ENCODE measurements around the gene SERPINB2. TPM values are rescaled to one million over a fixed set of nuclear protein-coding genes. Genes with fewer than 3 reads are reported as not detected.

Gene SERPINB2
- total RNA-seq, 1 experiment from 2014 or later: not detected

GRCh38 chr18:63909870-63910269, 22.4 kb downstream of the SERPINB2 start (continued):
- no peak for TF ChIP-seq SRF (IDR thresholded peaks at IDR 0.05; ENCODE audit: low read depth)
- TF ChIP-seq EZH2 (IDR thresholded peaks at IDR 0.05): no peak
- no peak for TF ChIP-seq RAD21 (IDR thresholded peaks at IDR 0.05; ENCODE audit: low read depth)

- ATAC-seq (no peak), DNase-seq (ENCODE audit: low read depth, low spot score) (no peak)
- intact Hi-C loops (cut with micrococcal nuclease): no loop called here
- no peaks in the 10 kb centered on the region for H3K27me3 ChIP-seq (ENCODE audit: insufficient read depth, low read length)
- BruUV-seq (replicated peaks): no TSS peak
- H3K4me3 ChIP-seq (replicated peaks in 1 of 2; ENCODE audit: low read depth in 1 of 2, low read length in 2 of 2): no peak overlapping the region
- H3K27ac ChIP-seq (ENCODE audit: low read depth, low read length): no peak overlapping the region
- ChIA-PET CTCF (no interaction called here), RAD21 (ENCODE audit: low non-redundant PET in 1 of 2, low total read pairs in 2 of 2, uncharacterized antibody in 2 of 2, unreplicated experiment in 2 of 2) (no interaction called here), POLR2A (no interaction called here)
- no peak overlapping the region for H3K4me2 ChIP-seq (ENCODE audit: low read length)
- H3K9me3 ChIP-seq (ENCODE audit: control insufficient read depth in 1 of 2, insufficient read depth in 1 of 2, low read depth in 1 of 2, low read length in 2 of 2): no peaks in the 10 kb centered on the region
- no peaks in the 10 kb centered on the region for H3K4me1 ChIP-seq (ENCODE audit: control insufficient read depth in 1 of 2, insufficient read depth in 2 of 2, low read length in 2 of 2)
- H3K79me2 ChIP-seq (ENCODE audit: insufficient read depth, low read length): no peaks in the 10 kb centered on the region
- no peak overlapping the region for H3K9ac ChIP-seq (ENCODE audit: low read length)
- no peaks in the 10 kb centered on the region for H3K36me3 ChIP-seq (ENCODE audit: control insufficient read depth in 1 of 2, insufficient read depth in 2 of 2, low read length in 2 of 2)
- H3K9me2 ChIP-seq (ENCODE audit: insufficient read depth): no peaks in the 10 kb centered on the region
- TF ChIP-seq TCF7L2 (IDR thresholded peaks at IDR 0.05; ENCODE audit: borderline replicate concordance, extremely low read depth, insufficient read depth, insufficient read length) (no peak), POLR2AphosphoS5 (IDR thresholded peaks at IDR 0.05; ENCODE audit: low read depth, low read length) (no peak), FOSL1 (IDR thresholded peaks at IDR 0.05; ENCODE audit: low read depth) (no peak), ATF3 (IDR thresholded peaks at IDR 0.05) (no peak), SIN3A (IDR thresholded peaks at IDR 0.05; ENCODE audit: low read depth) (no peak), MAX (IDR thresholded peaks at IDR 0.05) (no peak), EGR1 (IDR thresholded peaks at IDR 0.05; ENCODE audit: low read depth) (no peak), JUND (IDR thresholded peaks at IDR 0.05) (no peak), CTCF (IDR thresholded peaks at IDR 0.05 in 2 of 3, conservative IDR thresholded peaks at IDR 0.05 in 1 of 3; ENCODE audit: borderline replicate concordance in 1 of 3, insufficient read depth in 1 of 3, low read depth in 2 of 3, low read length in 2 of 3) (no peak), YY1 (IDR thresholded peaks at IDR 0.05; ENCODE audit: extremely low read depth, insufficient replicate concordance, low read depth, low read length) (no peak), POLR2A (IDR thresholded peaks at IDR 0.05; ENCODE audit: borderline replicate concordance, extremely low read depth, insufficient read depth, insufficient read length) (no peak), REST (IDR thresholded peaks at IDR 0.05; ENCODE audit: low read depth) (no peak), ELF1 (IDR thresholded peaks at IDR 0.05; ENCODE audit: borderline replicate concordance, low read depth) (no peak), EZH2phosphoT487 (IDR thresholded peaks at IDR 0.05; ENCODE audit: borderline replicate concordance) (no peak), ZBTB33 (IDR thresholded peaks at IDR 0.05; ENCODE audit: extremely low read depth, insufficient replicate concordance, low read length) (no peak), CBX3 (IDR thresholded peaks at IDR 0.05; ENCODE audit: low read depth) (no peak), SRF (IDR thresholded peaks at IDR 0.05; ENCODE audit: low read depth) (no peak), EZH2 (IDR thresholded peaks at IDR 0.05) (no peak), CEBPB (IDR thresholded peaks at IDR 0.05; ENCODE audit: low read depth) (no peak)
- no peak overlapping the region for H2AFZ ChIP-seq (ENCODE audit: low read depth, low read length, poor library complexity, severe bottlenecking)
- no peaks in the 10 kb centered on the region for H4K20me1 ChIP-seq (ENCODE audit: insufficient read depth)
These were observed 30.3 kb downstream of the SERPINB2 start for GRCh38 chr18:63917817-63918216.
